Epithelial cell of esophagus (primary cell): ENCODE data around the gene PATE4.

Experiments
- DNase-seq: peaks from one replicate; pipeline ENCODE4 v3.0.0; 2010; ENCODE audit warnings: low read depth
- H3K4me3 ChIP-seq: 2 replicates; pipeline ENCODE4 v1.5.1; 2011; ENCODE audit warnings: mild to moderate bottlenecking, low read length, control low read depth
- TF ChIP-seq, protein P1 (sequence below): IDR thresholded peaks from 2 replicates; pipeline ENCODE4 v1.5.1; 2011; ENCODE audit warnings: low read depth, mild to moderate bottlenecking, low read length, control low read depth, inconsistent platforms; ENCODE audit not compliant: insufficient read depth; ENCODE audit errors: missing control alignments

Gene PATE4, protein sequence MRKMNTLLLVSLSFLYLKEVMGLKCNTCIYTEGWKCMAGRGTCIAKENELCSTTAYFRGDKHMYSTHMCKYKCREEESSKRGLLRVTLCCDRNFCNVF

DNA sequence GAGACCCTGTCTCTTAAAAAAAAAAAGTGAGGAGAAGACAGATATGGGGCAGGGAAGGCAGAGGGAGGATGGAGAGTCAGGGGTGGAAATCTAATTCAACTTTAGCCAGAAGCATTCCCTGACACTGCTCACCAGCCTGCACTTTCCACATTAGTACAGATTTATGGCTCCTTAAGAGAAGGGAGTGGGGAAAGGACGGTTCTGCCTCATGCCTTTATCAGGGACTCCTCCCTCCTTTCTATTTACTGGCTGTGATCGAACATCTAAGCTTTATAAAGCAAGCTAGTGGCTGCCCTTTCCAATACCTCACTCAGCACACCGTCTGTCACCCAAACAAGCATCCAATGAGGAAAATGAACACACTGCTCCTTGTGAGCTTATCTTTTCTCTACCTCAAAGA lies at the start of gene PATE4:
TSS of gene PATE4 (plus strand) at position 301 of the 400 bp plus-strand sequence. CDS start at position 345, 44 bp downstream.
- H3K4me3 ChIP-seq = no peak within 1 kb of the TSS
- TF ChIP-seq, protein P1, sequence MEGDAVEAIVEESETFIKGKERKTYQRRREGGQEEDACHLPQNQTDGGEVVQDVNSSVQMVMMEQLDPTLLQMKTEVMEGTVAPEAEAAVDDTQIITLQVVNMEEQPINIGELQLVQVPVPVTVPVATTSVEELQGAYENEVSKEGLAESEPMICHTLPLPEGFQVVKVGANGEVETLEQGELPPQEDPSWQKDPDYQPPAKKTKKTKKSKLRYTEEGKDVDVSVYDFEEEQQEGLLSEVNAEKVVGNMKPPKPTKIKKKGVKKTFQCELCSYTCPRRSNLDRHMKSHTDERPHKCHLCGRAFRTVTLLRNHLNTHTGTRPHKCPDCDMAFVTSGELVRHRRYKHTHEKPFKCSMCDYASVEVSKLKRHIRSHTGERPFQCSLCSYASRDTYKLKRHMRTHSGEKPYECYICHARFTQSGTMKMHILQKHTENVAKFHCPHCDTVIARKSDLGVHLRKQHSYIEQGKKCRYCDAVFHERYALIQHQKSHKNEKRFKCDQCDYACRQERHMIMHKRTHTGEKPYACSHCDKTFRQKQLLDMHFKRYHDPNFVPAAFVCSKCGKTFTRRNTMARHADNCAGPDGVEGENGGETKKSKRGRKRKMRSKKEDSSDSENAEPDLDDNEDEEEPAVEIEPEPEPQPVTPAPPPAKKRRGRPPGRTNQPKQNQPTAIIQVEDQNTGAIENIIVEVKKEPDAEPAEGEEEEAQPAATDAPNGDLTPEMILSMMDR = no peak
- no peak for DNase-seq

DNA sequence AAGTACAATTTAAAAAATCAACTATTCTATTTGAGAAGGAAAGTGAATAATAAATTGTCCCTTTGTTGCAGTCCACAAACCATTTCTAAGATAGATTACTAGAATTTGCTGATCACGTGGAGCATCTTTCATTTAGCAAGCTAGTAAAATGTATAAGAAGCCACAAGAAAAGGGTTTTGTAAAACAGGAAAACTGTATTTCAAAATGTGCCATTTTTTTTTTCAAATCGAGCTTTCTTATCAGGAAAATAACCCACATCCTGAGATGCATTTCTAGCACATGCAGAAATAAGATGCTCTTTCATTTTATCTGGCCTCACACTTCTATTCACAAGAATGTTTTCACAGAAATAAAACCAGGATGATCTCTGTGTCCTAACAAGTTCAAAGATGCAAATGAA lies 48.4 kb upstream of the PATE4 start:
- TF ChIP-seq, protein P1 = no peak
- no peak for DNase-seq
- H3K4me3 ChIP-seq = no peak overlapping the region

DNA sequence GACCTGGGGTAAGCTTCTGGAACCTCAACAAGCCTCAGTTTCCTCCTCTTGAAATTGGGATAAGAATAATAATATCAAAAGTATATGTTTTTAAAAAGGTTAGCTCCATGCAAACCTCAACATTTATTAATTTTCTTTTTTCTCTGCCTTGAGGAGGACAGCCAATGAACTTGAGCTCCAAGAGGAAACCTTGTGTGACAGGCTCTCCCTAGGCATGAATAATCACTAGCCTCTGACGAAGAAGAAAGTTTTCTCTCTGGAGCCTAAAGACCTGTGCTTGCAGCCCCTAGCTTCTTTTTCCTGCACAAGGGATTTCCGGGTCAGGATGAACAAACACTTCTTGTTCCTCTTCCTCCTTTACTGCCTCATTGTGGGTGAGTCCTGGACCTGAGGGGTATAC lies 45.3 kb upstream of the PATE4 start, which contains the start of gene PATE3:
TSS of gene PATE3 (plus strand) at position 301 of the 400 bp plus-strand sequence. CDS start at position 326, 25 bp downstream.
- TF ChIP-seq, protein P1 = no peak
- DNase-seq = no peak
- no peak within 1 kb of the TSS for H3K4me3 ChIP-seq

DNA sequence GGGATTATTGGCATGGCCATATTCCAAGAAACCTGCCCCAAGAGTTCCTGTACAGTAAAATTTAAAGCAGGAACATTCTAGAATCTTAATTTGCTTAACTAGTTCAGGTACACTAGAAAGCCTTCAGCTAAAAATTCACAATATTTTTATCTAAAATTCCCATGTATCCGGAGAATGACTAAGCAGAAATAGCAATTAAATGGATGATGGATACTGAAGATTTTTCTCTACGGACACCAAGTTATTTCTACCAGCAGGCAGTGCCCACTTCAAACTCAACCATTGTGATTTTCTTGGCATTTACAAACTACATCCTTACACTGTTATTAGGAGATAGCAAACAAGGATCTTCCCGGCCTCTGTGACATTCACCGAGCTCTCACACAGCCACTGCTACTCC lies 42.3 kb upstream of the PATE4 start:
- no peak overlapping the region for H3K4me3 ChIP-seq
- TF ChIP-seq, protein P1 = no peak
- no peak for DNase-seq

DNA sequence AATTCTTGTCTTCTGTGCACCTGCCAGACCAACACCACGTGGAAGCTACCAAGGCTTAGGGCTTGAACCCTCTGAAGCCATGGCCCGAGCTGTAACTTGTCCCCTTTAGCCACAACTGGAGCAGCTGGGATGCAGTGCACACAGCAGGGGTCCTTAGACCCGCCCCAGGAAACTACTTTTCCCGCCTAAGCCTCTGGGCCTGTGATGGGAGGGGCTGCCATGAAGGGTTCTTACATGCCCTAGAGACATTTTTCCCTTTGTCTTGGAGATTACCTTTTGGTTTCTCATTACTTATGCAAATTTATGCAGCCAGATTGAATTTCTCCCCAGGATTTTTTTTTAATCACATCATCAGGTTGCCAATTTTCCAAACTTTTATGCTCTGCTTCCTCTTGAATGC lies 35.5 kb upstream of the PATE4 start:
- no peak overlapping the region for H3K4me3 ChIP-seq
- DNase-seq = no peak
- TF ChIP-seq, protein P1 = no peak

DNA sequence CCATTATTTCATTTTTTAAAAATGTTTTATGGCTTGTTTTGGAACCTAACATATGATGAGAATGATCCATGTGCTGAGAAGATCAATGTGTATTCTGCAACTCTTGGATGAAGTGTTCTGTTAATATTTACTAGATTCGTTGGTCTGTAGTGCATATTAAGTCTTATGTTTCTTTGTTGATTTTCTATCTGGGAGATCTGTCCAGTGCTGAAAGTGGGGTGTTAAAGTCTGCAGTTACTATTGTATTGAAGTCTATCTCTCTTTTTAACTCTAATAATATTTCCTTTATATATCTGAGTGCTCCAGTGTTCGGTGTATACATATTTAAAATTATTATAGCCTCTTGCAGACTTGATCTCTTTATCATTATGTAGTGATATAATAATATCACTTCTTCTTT lies 33.3 kb upstream of the PATE4 start:
- DNase-seq = no peak
- no peak overlapping the region for H3K4me3 ChIP-seq
- TF ChIP-seq, protein P1 = no peak

DNA sequence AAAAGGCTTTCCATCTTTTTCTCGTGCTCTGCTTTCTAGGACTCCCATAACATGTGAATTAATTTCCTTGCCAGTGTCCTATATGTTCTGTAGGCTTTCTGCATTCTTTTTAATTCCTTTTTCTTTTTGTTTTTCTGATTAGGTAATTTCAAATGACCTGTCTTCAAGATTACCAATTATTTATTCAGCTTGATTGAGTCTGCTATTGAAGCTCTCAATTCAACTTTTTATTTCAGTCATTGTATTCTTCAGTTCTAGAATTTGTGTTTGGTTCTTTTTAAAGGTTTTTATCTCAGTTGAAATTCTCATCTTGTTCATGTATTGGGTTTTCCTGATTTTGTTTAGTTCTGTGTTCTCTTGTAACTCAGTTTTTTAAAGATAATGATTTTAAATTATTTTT lies 30.7 kb upstream of the PATE4 start:
- DNase-seq = no peak
- TF ChIP-seq, protein P1 = no peak

More for the DNA sequence above, 30.7 kb upstream of the PATE4 start:
- no peak overlapping the region for H3K4me3 ChIP-seq
